ENCODE data around the gene MKNK2. TPM values are rescaled to one million over a fixed set of nuclear protein-coding genes. Genes with fewer than 3 reads are reported as not detected.

Gene MKNK2
- total and polyA plus RNA-seq, 10 of the 15 experiments (the other 5 are each of a cell fraction or from before 2014, with no cell fraction given): 9.6 to 365 (median 69.9) TPM

GRCh38 chr19:2021453-2022140 lies 29.4 kb downstream of the MKNK2 start:
- no peaks in the 10 kb centered on the region for H3K79me2 ChIP-seq (ENCODE audit: control insufficient read depth, insufficient read depth, low read length)
- in situ Hi-C loops (cut with MboI) (no loop called here), intact Hi-C loops (cut with micrococcal nuclease; ENCODE audit: unreplicated experiment) (no loop called here)
- CTCF ChIA-PET: interaction anchor here (0.6 kb wide), 1 partner anchor 386 kb away, joined by 3 read pairs; no protein-coding TSS in a partner anchor
- WGBS (ENCODE audit: insufficient coverage, insufficient replicate concordance, low lambda C conversion rate, missing lambda C conversion rate): 72% methylated on average over 4 of the region's 4 CpGs
- ATAC-seq (no peak), DNase-seq (ENCODE audit: low read depth, low spot score) (no peak), FAIRE-seq (no peak)
- no peak overlapping the region for H3K9ac ChIP-seq (ENCODE audit: control insufficient read depth, insufficient read depth, low read length)
- no peaks in the 10 kb centered on the region; the same call in 2 of the 3 replicates for H3K9me3 ChIP-seq (replicated peaks; ENCODE audit: control insufficient read depth, insufficient read depth, low read length)
- no peaks in the 10 kb centered on the region for H3K27me3 ChIP-seq (replicated peaks in 1 of 2; ENCODE audit: control insufficient read depth in 2 of 2, insufficient read depth in 2 of 2, low read length in 1 of 2)
- SMC1A ChIA-PET (ENCODE audit: uncharacterized antibody, unreplicated experiment): no interaction called here
- H3K4me3 ChIP-seq: no peak overlapping the region
- no peak overlapping the region for H3K4me2 ChIP-seq (ENCODE audit: control insufficient read depth, insufficient read depth)
- H3K4me1 ChIP-seq (ENCODE audit: control insufficient read depth, insufficient read depth, low read length): peaks cover 4% of the 10 kb centered on the region
- RAD21 ChIA-PET (ENCODE audit: unreplicated experiment): interaction anchor here (0.6 to 0.7 kb wide), 2 partner anchors 20 to 46 kb away, joined by 3 read pairs; no protein-coding TSS in a partner anchor
- no peak overlapping the region for H3K27ac ChIP-seq (ENCODE audit: control insufficient read depth, insufficient read depth)
- H2AFZ ChIP-seq (ENCODE audit: control insufficient read depth, low read depth, low read length): no peak overlapping the region
- BruUV-seq (replicated peaks): no TSS peak
- POLR2A ChIA-PET: no interaction called here
- TF ChIP-seq MYC (IDR thresholded peaks at IDR 0.05; ENCODE audit: insufficient read depth, insufficient read length, insufficient replicate concordance, low read length, severe bottlenecking) (no peak), POLR2AphosphoS2 (IDR thresholded peaks at IDR 0.05; ENCODE audit: low read depth, low read length) (no peak), FOXM1 (IDR thresholded peaks at IDR 0.05; ENCODE audit: low read depth, low read length) (no peak), SIN3A (IDR thresholded peaks at IDR 0.05; ENCODE audit: low read depth, low read length) (no peak), POLR2A (IDR thresholded peaks at IDR 0.05; ENCODE audit: low read depth, low read length) (no peak), HSF1 (IDR thresholded peaks at IDR 0.05; ENCODE audit: low read depth, low read length) (no peak), SRF (IDR thresholded peaks at IDR 0.05; ENCODE audit: low read depth in 2 of 2, low read length in 2 of 2) (no peak), CHD2 (IDR thresholded peaks at IDR 0.05; ENCODE audit: borderline replicate concordance, low read depth, low read length) (no peak)
- no peaks in the 10 kb centered on the region for H4K20me1 ChIP-seq (ENCODE audit: control insufficient read depth, insufficient read depth)
- H3K36me3 ChIP-seq (ENCODE audit: control insufficient read depth in 2 of 2, insufficient read depth in 2 of 2, low read length in 1 of 2): no peaks in the 10 kb centered on the region
